HG02642 (cell line): Measurements from ENCODE around the gene RSU1.

Source experiments
- ATAC-seq: cut with Tn5 transposase; IDR thresholded peaks from one replicate; pipeline ENCODE4 v1.9.1; 2021; ENCODE audit warnings: mild to moderate bottlenecking; ENCODE audit not compliant: unreplicated experiment, poor library complexity

RSU1 gene

GRCh38 chr10:16689227-16689626, 128.0 kb downstream of the RSU1 start:
- ATAC-seq: no peak

- no peak for ATAC-seq
Observed at GRCh38 chr10:16686054-16686902, 130.9 kb downstream of the RSU1 start.

GRCh38 chr10:16685551-16685950, 131.7 kb downstream of the RSU1 start:
- no peak for ATAC-seq

- ATAC-seq: no peak
Observed at GRCh38 chr10:16681521-16681920, 135.7 kb downstream of the RSU1 start.

GRCh38 chr10:16679511-16679910, 137.7 kb downstream of the RSU1 start:
- ATAC-seq: no peak

- no peak for ATAC-seq
Observed at GRCh38 chr10:16675334-16675733, 141.9 kb downstream of the RSU1 start.

GRCh38 chr10:16674147-16674703, 143.0 kb downstream of the RSU1 start:
- no peak for ATAC-seq

GRCh38 chr10:16673443-16673842, 143.8 kb downstream of the RSU1 start:
- ATAC-seq: no peak

GRCh38 chr10:16663444-16663843, 153.8 kb downstream of the RSU1 start:
- ATAC-seq: no peak

GRCh38 chr10:16662923-16663322, 154.3 kb downstream of the RSU1 start:
- no peak for ATAC-seq

GRCh38 chr10:16656895-16657294, 160.3 kb downstream of the RSU1 start:
- no peak for ATAC-seq

GRCh38 chr10:16653224-16653623, 164.0 kb downstream of the RSU1 start:
- peak; percentile 52 for ATAC-seq

GRCh38 chr10:16652154-16652553, 165.1 kb downstream of the RSU1 start:
- no peak for ATAC-seq

- no peak for ATAC-seq
Observed at GRCh38 chr10:16649757-16650156, 167.5 kb downstream of the RSU1 start.

- no peak for ATAC-seq
Observed at GRCh38 chr10:16648366-16648765, 168.9 kb downstream of the RSU1 start.

- no peak for ATAC-seq
Observed at GRCh38 chr10:16646181-16647059, 170.8 kb downstream of the RSU1 start.

GRCh38 chr10:16644146-16644545, 173.1 kb downstream of the RSU1 start:
- no peak for ATAC-seq

- no peak for ATAC-seq
Observed at GRCh38 chr10:16643502-16643901, 173.7 kb downstream of the RSU1 start.

- no peak for ATAC-seq
Observed at GRCh38 chr10:16640153-16640552, 177.1 kb downstream of the RSU1 start.

GRCh38 chr10:16639471-16639870, 177.8 kb downstream of the RSU1 start:
- no peak for ATAC-seq

- ATAC-seq: no peak
Observed at GRCh38 chr10:16632996-16633395, 184.2 kb downstream of the RSU1 start.
